HG03045 (cell line): ENCODE data around the gene SLC29A1.
A peak's percentile ranks its signal among the peaks of the same experiment; 100 is the strongest.

ENCODE experiments used
- ATAC-seq: cut with Tn5 transposase; IDR thresholded peaks from one replicate; pipeline ENCODE4 v1.9.1; 2021; ENCODE audit warnings: mild to moderate bottlenecking, moderate library complexity; ENCODE audit not compliant: unreplicated experiment

The SLC29A1 gene

DNA sequence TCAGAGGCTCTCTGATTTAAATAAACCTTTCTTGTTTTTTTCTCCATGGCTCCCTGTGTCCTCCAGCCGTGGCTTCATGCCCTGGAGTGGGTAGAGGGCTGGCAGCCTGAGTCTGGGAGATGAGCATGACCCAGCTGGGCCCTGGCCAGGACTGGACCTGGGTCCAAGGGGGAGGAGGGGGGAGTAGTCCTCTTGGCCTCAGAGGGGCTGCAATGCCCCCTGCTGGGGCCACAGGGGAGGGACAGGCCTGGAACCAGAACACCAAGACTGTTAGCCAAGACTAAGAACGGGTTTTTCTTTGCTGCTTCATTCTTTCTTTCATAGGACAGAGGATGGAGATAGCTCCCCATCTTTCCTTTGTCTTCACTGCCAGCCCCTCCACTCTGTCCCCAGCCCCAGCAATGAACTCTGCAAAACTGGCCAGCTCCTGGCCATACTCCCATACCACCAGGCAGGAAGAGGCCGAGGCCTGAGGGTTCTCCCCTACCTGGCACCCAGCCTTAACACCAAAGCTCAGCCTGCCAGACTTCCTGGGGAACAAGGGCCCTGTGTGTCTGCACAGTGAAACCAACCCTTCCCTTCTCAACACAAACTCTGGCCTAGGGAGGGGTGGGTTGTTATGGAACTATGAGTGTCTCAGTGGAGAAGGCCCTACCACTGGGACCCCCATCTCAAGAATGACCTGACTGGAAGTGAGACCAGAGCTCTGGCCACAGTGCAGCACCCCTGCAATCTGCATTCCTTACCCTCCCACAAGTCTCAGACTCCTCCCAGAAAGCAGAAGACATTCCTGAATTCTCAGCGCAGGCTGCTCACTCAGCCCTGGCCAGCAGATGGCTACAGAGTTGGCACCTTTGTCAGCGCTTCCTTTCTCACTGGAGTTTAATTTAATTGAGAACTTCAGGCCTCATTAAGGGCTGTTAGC lies 11.0 kb downstream of the SLC29A1 start:
- ATAC-seq = no peak

DNA sequence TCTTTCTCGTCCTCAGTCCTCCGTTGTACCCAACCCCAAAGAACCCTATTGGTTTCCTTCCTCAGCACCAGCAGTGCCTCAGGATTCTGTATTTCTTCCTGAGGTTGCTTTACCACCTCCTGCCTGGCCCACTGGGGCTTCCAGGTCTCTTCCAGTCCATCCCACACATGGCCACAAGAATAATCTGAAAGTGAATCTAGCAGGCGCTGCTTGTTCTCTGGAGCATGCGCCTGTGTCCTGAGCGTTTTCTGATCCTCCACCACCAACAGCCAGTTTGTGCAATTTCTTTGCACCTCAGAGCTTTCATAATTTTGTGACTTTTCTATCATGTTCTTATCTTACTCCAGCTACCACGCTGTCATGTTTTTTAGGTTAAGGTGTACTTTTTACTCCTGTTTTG lies 11.9 kb downstream of the SLC29A1 start:
- no peak for ATAC-seq

DNA sequence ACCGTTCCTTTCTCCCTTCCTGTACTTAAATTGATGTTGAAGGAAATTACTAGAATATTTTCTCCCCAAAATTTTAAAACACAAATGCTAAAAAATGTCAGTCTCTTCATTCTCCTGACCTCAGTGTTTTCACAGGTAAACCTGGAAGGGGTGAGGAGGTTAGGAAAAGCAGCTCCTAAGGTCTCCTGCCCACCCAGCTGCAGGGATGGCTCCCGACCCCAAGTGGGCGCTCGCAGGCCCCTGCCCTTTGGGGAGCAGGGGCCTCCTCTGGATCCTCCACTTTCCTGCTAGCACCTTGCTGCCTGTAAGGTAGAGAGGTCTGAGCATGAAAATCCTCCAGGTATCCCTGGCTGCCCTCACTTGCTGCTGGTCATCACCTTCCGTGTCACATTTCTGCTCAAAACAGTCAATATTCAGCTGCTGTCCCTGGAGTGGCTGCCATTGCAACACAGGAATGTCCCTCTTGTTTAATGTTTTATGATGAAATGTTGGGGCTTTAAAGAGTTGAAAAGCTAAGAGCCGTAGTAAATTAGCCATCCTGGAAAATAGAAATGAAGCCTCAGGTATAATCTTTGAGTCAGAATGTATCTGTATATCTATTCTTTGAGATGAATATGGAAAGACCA lies 12.6 kb downstream of the SLC29A1 start:
- ATAC-seq = no peak

DNA sequence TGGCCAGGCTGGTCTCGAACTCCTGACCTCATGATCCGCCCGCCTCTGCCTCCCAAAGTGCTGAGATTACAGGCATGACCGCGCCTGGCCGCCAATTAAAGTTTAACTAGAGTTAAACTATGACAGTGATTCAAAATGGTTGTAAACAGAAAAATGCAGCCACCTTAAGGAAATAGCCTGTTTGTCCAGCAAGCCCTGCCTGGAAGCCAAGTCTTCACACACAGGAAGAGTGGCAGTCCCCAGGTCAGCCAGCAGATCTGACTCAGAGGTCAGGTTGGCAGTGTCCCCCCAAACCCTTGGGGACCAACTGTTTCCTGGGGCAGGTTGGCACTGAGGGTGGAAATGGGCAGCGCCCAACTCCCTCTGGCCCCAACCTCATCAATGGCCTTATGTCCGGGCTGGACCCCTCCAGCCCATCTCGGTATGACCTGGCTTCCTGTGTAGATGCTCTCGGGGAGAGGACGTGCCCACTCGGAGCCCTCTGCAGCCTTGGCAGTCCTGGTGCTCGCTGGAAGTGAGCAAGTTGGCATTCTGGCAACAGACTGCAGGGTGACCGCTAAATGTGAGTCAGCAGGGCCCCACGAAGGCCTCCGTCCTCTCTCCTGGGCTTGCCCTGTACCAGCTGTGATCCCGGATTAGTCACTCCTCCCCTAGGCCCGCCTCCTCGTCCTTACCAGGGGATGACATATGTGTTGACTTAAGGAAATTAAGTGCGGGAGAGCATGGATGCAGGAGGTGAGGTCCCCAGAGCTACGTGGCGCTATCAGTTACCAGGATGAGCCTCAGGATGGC lies 13.8 kb downstream of the SLC29A1 start:
- ATAC-seq = peak; percentile 79

DNA sequence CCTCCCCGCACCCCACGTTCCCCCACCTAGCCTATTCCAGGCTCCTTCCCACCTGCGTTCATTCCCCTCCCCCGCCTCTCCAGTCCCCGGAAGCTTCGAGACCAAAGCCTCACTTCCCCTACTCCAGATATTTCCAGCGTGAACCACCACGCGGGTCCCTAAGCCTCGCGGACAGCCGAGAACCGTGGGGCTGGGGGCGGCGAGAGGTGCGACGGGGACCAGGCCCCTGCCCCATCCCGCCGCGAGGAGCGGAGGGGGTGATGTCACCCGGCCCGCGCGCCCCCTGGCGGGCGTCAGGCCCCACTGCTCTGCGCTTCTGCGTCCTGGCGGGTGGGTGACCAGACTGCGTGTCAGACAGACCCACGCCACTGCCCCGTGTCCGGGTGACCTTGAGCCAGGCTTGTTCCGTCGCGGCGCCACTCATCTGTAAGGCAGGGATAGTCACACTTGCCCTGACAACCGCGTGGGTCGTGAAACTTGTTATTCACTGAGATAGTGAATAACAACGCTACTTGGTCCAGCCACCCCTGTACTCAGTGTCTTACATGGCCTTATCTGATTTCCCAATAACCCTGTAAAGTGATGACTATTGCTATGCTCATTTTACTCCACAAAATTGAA lies 14.5 kb downstream of the SLC29A1 start:
- peak; percentile 83 for ATAC-seq

DNA sequence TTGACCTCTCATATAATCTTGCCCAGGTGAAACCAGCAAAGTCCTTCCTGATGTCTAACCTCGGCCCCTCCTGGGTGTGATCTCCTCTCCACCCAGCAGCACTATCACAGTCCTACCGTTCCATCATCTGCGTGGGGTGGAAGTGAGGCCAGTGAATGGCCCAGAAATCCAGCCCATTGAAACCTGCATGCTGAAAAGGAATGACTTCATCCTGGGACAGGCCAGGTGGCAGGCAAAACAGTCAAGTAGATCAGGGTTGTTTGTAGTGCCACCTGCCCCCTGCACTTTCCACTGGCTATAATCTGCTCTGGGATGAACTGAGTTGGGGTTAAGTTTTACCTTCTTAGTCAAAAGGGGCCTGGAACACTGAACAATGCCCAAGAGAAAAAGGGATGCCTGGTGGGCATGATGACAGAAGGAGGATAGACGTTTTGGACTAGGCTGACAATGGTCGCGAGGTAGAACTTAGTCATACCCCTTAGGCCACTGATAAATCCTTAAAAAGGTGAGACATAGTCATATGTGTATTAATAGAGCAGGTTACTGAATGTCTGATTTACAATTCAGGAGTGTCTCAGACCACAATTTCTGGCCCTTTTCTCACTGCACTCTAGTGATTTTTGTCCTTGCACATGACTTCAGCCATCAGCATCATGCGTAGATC lies 15.4 kb downstream of the SLC29A1 start:
- ATAC-seq = no peak

DNA sequence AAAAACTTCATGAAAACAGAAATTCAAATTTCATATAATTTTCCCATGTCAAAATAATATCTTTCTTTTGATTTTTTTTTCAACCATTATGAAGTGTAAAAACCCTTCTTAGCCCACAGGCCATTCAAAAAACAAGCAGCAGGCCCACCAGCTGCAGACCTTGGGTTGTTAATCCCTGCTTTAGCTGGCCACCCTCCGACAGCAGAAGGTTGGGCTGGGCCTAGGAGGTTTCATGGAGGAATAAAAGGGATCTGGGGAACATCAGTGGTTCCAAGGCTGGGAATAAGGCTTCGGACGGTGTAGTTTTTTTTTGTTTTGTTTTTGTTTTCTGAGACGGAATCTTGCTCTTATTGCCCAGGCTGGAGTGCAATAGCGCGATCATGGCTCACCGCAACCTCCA lies 19.9 kb downstream of the SLC29A1 start:
- ATAC-seq = no peak

DNA sequence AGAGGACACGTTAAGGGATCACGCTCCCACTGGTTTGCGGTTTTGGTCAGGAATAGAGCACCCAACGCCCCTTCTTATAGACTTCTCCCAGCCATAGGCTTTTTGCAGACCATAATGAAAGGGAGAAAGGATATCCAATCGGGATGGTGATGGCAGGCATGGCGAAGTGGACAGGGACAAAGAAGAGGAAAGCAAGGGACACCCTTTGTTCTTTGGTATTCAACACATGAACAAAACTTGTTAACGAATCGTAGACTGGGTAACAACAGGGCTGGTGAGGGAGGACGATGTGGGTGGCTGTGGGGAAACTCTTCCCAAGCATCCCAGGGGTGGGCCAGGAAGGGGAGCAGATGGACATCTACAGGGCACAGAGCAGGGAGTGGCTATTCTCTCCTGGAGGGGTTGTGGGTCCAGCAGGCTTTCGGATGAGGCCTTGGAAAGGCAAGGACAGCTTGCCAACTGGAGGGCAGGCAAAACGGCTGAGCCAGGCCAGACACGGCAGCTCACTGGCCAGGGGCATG lies 22.1 kb downstream of the SLC29A1 start:
- ATAC-seq = no peak

DNA sequence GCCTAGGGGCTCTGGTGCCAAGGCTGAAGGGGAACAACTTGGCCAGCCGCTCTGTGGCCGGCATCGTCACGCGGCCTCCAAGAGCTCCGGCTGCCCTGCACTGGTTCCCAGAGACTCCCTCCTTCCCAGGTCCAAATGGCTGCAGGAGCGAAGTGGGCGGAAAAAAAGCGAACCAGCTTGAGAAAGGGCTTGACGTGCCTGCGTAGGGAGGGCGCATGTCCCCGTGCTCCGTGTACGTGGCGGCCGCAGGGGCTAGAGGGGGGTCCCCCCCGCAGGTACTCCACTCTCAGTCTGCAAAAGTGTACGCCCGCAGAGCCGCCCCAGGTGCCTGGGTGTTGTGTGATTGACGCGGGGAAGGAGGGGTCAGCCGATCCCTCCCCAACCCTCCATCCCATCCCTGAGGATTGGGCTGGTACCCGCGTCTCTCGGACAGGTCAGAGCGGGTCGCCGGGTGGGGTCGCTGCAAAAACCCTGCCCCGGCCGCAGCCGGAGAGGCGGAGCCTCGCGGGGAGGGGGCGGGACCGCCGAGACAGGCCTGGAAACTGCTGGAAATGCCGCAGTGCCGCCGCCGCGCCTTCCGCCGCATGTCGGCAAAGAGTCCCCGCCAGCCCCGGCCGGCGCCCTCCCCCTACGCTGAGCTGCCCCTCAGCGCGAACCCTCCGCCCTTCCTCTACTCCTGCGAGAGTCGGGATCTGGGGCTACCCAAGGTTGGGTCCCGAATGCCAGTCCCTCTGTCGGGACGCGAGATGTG lies 22.7 kb downstream of the SLC29A1 start:
- ATAC-seq = peak; percentile 63

DNA sequence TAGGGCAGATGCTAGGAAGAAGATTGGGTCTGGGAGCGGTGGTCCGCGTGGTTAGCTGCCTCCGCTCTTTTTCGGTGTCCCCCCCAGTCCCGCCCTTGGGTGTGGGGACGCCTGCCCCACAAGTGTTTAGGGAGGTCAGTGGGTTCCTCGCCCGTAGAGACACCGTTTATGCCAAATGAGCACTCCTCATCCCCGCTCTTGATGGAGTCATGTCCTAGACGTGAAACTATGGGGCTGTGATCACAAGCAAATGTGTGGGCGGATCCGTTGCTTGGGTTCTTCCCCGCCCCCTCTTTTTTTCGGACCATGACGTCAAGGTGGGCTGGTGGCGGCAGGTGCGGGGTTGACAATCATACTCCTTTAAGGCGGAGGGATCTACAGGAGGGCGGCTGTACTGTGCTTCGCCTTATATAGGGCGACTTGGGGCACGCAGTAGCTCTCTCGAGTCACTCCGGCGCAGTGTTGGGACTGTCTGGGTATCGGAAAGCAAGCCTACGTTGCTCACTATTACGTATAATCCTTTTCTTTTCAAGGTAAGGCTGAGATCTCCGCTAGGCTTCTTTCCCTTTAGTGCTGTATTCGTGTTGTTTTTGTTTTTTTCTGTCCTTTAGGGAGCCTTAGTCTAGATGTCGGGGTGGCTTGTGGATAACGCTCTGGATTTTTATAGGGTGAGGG lies 23.4 kb downstream of the SLC29A1 start, which contains the start of gene HSP90AB1:
Gene HSP90AB1 (plus strand): TSS at position 439 of the 675 bp plus-strand sequence. CDS start 1,529 bp downstream, outside the sequence.
- peak; percentile 63 for ATAC-seq

DNA sequence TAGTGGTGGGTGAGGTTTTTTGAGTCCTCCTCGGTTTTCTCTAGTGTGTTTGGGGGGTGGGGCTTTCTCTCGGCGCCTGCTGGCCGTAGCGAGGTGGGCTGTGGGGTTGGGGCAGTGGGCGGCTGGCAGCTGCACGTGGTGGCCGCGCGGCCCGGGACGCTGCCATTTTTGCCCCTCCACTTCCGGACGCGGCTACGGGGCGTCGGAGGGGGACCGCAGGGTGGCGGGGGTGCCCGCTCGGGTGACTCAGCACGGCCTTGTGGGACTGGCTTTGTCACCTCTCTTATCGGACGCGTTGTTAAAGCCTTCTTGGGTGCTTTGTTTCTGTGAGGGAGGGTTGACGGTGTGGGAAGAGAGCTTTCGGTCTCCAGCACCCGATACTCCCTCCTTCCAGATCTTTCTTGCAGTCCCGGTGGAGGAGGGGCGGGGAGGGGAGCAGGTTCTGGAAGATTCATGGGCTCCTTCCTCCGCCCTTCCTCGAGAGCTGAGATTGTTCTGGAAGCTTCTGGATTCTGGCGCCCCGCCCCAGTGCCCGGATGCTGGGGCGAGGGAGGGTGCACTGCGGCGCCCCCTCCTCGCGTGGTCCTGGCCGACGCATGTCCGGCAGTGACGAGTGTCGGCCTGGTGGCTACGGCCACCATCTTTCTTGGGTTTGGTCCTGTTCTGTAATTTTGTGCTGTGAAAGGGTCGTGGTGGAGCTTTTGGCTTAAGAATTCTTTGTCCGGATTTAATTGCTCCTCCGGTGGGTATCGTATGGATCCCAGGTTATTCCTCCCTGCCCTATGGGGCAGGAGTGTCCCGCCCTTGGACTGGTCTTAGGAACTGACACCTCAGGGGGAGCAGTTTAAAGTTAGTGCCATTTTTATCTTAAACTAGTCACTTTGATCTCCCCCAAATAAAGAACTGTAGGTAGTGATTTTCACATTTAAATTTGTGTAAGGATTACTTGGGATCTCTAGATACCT lies 24.2 kb downstream of the SLC29A1 start:
- ATAC-seq = peak; percentile 31

DNA sequence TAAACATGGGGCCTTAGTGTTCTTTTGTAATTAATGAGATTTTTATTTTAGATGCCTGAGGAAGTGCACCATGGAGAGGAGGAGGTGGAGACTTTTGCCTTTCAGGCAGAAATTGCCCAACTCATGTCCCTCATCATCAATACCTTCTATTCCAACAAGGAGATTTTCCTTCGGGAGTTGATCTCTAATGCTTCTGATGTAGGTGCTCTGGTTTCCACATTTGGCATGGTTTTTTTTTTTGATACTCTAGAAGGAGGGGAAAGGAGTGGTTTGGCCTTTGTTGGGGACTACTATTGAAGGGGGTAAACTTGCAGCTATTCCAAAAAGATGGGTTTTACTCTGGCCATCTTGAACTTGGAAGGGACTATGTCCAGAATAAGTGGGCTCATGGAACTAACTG lies 25.2 kb downstream of the SLC29A1 start:
- no peak for ATAC-seq

DNA sequence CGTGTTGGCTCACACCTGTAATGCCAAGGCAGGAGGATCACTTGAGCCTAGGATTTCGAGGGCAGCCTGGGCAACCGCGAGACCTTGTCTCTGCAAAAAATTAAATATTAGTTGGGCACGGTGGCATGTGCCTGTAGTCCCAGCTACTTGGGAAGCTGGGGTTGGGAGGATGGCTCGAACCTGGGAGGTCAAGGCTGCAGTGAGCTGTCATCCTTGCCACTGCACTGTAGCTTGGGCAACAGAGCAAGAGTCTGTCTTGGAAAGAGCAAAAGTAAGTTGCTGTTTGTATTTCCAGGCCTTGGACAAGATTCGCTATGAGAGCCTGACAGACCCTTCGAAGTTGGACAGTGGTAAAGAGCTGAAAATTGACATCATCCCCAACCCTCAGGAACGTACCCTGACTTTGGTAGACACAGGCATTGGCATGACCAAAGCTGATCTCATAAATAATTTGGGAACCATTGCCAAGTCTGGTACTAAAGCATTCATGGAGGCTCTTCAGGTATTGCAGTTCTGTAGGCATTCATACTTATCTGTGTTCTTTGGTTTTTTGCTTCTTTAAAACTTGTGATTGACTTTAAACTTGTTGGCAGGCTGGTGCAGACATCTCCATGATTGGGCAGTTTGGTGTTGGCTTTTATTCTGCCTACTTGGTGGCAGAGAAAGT lies 25.8 kb downstream of the SLC29A1 start:
- ATAC-seq = no peak

DNA sequence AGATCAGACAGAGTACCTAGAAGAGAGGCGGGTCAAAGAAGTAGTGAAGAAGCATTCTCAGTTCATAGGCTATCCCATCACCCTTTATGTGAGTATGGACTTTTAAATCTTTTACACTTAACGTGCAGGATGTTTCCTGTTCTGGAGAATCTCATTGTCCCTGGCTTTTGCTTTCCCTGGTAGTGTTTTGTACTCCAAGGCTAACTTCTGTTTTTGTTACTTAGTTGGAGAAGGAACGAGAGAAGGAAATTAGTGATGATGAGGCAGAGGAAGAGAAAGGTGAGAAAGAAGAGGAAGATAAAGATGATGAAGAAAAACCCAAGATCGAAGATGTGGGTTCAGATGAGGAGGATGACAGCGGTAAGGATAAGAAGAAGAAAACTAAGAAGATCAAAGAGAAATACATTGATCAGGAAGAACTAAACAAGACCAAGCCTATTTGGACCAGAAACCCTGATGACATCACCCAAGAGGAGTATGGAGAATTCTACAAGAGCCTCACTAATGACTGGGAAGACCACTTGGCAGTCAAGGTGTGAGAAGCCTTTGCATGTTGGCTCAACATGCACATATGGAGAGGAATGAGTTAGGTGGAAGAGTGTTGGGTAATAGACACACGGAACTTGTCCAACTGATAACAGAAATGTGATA lies 26.8 kb downstream of the SLC29A1 start:
- ATAC-seq = no peak

DNA sequence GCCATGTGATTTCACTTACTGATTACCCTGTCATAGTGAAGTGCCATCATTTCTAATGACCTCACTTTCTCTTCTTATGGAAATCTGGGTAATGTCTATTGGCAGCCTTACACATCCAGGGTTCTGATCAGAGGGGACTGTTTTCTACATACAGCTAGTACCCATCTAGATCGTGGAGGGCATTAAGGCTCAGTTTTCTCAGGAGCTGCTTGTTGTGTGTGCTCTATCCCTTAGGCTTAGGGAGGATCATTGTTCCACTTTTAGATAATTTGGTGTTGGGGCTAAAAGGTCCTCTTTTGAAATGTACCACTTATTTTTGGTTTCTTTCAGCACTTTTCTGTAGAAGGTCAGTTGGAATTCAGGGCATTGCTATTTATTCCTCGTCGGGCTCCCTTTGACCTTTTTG lies 27.3 kb downstream of the SLC29A1 start:
- no peak for ATAC-seq
